Right atrium auricular region (tissue), 2 donors: ENCODE results near the gene CEP78. TPM values are rescaled to one million over a fixed set of nuclear protein-coding genes. Genes with fewer than 3 reads are reported as not detected.

Source experiments
- DNase-seq: peaks from one replicate; pipeline ENCODE4 v3.0.0-alpha.2; 2019; ENCODE audit warnings: low spot score
- H3K27ac ChIP-seq, 2 donors: fragments of 200-600 bp; sonication (generic); 1 replicate in 1 of 2; 2 replicates in 1 of 2; pipeline ENCODE4 v1.5.1; 2016 to 2019
- H3K27me3 ChIP-seq, 2 donors: fragments of 200-600 bp; sonication (generic); one replicate each; pipeline versions ENCODE4 v1.5.1 to v1.6.0; 2017 to 2019
- H3K36me3 ChIP-seq: fragments of 200-600 bp; sonication (generic); one replicate; pipeline ENCODE4 v1.5.1; 2016
- H3K4me1 ChIP-seq, 2 donors: fragments of 200-600 bp; sonication (generic); one replicate each; pipeline versions ENCODE4 v1.5.1 to v1.6.0; 2017 to 2019
- H3K4me3 ChIP-seq, 2 donors: fragments of 200-600 bp; sonication (generic); 1 replicate in 1 of 2; 2 replicates in 1 of 2; pipeline ENCODE4 v1.5.1; 2017 to 2019; ENCODE audit warnings: mild to moderate bottlenecking in 1 of 2, moderate library complexity in 1 of 2
- H3K9me3 ChIP-seq, 2 donors: fragments of 200-600 bp; sonication (generic); one replicate each; pipeline ENCODE4 v1.5.1; 2019
- CTCF ChIP-seq, 2 donors: fragments of 200-600 bp; sonication (generic); IDR thresholded peaks; one replicate each; pipeline ENCODE4 v1.5.1; 2019; ENCODE audit warnings: antibody characterized with exemption in 2 of 2
- total RNA-seq, 2 donors: library from RNA; depleted of rRNA; stranded (reverse); fragments of >200 nt; gene quantifications; one replicate each; pipeline ENCODE4 v1.1.0, GENCODE V29; 2016

The CEP78 gene
- total RNA-seq, 2 donors from 2014 or later = 2.4 to 4.2 TPM

DNA sequence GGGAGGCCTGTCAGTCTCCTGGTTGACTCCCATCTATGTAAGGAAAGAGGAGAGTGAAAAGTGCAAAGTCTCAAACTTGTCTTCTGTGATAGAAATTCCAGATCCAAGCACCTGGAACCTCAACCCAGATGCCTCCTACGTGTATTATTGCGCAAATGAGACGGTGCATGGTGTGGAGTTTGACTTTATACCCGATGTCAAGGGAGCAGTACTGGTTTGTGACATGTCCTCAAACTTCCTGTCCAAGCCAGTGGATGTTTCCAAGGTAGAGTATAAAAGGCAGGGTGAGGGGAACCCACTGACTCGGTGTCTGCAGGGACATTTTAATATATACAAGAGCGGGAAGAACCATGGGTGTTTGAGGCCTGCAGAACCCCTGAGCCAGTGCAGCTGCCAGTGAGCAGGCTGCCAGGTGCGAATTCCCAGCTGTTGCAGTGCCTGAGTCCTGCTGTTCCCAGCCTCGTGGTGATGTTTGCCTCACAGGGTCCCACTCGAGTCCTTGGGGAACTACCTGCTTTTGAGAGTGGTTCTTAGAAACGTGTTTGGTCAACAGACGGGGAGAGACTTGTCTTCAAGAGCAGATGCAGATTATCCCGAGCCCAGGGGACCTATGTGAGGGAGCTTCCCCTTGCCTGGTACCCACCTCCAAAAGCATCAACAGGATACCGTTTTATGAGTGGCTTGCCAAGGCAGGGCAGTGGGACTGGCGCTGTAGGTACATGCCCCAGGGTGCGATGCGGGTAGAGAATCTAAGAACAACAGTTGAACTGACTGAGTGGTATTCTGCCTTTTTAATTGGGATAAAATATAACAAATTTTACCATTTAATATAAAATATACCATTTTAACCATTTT lies 70.6 kb downstream of the CEP78 start:
- DNase-seq = no peak
- TF ChIP-seq CTCF (IDR thresholded peaks at IDR 0.05) = no peak
- Histone ChIP-seq H3K4me3 (no peak overlapping the region), H3K27ac (no peak overlapping the region), H3K4me1 (no peaks in the 10 kb centered on the region), H3K27me3 (no peaks in the 10 kb centered on the region), H3K36me3 (no peaks in the 10 kb centered on the region), H3K9me3 (no peaks in the 10 kb centered on the region)

DNA sequence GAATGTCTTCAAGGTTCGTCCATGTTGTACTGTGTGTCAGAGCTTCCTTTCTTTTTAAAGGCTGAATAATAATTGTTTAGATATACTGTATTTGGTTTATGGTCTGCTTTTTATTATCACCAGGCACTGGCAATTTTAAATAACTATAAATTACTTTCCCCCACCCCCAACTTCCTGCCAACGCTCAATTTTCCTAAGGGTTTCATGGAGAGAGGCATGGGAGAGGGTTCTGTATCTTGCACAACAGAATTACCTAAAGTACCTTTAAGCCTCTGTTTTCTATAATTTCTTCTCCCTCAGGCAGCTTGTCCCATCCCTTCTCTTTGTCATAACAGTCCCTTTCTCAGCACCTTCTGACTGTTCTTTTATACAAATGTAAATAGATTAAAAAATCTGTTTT lies 71.5 kb downstream of the CEP78 start:
- Histone ChIP-seq H3K36me3 (no peaks in the 10 kb centered on the region), H3K27ac (no peak overlapping the region), H3K4me3 (no peak overlapping the region), H3K27me3 (no peaks in the 10 kb centered on the region), H3K9me3 (no peaks in the 10 kb centered on the region), H3K4me1 (no peaks in the 10 kb centered on the region)
- TF ChIP-seq CTCF (IDR thresholded peaks at IDR 0.05) = no peak
- no peak for DNase-seq

DNA sequence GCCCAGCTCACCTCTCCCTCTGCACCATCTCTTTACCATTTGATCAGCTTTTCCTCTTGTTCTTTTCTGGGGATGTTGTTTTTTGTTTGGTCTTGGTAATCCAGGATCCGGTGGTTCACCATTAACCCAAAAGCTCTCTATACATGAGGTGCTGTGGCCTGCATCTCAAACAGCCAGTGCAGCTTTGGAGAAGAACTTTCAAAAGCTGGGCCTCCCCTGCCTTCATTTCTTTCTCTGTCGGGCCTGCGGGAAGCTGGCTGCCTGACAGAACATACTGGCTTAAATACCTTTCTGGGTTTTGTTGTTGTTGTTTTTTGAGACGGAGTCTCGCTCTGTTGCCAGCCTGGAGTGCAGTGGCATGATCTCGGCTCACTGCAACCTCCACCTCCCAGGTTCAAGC lies 73.2 kb downstream of the CEP78 start:
- no peak for TF ChIP-seq CTCF (IDR thresholded peaks at IDR 0.05)
- Histone ChIP-seq H3K27ac (no peak overlapping the region), H3K27me3 (no peaks in the 10 kb centered on the region), H3K4me3 (no peak overlapping the region), H3K4me1 (no peaks in the 10 kb centered on the region), H3K36me3 (no peaks in the 10 kb centered on the region), H3K9me3 (no peaks in the 10 kb centered on the region)
- DNase-seq = no peak

DNA sequence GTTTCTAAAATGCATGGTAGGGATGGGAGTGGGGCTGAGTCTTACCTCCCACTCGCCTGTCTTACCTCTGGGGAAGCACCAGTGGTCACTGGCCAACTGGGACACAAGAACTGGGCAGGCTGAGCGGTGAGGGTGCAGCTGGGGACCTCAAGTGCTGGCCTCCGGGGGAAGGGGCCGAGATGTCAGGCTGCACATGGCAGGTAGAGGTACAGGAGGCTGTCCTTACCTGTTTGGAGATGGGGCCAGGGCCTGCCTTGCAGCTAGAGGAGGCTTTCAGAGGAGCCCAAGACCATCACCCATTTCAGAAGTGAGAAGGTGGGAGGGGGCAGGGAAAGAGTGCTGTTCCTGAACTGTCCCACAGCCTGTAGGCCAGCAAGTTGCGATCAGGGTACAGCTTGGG lies 75.2 kb downstream of the CEP78 start:
- Histone ChIP-seq H3K27ac (no peak overlapping the region), H3K36me3 (no peaks in the 10 kb centered on the region), H3K4me1 (no peaks in the 10 kb centered on the region), H3K4me3 (no peak overlapping the region), H3K9me3 (no peaks in the 10 kb centered on the region), H3K27me3 (no peaks in the 10 kb centered on the region)
- DNase-seq = no peak
- no peak for TF ChIP-seq CTCF (IDR thresholded peaks at IDR 0.05)

- no peak for TF ChIP-seq CTCF (IDR thresholded peaks at IDR 0.05)
- Histone ChIP-seq H3K27ac (no peak overlapping the region), H3K4me3 (no peak overlapping the region), H3K4me1 (no peaks in the 10 kb centered on the region), H3K27me3 (no peaks in the 10 kb centered on the region), H3K36me3 (no peaks in the 10 kb centered on the region), H3K9me3 (no peaks in the 10 kb centered on the region)
- DNase-seq = no peak
Measured at GRCh38 chr9:78311886-78312524, 76.1 kb downstream of the CEP78 start.
